ENCODE results near the gene OSGEP.

The OSGEP gene

DNA sequence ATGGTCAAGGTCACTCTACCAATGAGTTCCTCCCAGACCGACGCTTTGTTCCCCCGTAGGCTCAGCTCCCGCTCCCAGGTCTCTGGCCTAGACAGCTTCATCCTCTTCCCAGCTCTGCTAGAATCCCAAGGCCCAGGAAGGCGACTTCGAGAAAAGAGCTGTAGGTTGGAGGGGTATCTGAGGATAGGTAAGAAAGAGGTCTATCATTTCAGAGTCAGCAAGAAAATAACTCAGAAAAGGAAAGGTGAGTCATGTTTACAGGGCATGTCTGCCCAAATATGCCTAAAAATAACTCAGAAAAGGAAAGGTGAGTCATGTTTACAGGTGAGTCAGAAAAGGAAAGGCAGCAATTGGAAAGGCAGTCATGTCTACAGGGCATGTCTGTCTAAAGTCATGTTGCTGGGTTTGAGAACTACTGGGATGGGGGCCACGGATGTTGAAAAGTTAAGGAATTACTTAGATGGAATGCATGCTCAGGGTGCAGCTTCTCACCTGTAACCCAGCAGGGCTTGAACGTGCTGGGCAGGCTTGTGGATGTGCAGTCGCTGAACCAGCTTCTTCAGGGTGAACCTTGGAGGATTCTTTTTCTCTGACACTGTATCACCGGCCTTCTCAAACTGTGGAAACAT, 53.5 kb downstream of the OSGEP start:
- Histone ChIP-seq H2AFZ (ENCODE audit: low read length) (no peak overlapping the region), H3K36me3 (ENCODE audit: insufficient read depth, low read length) (peaks cover 49% of the 10 kb centered on the region), H3K4me2 (ENCODE audit: low read length) (no peak overlapping the region), H3K27me3 (ENCODE audit: insufficient read depth, low read length) (no peaks in the 10 kb centered on the region), H3K79me2 (ENCODE audit: insufficient read depth, low read length) (no peaks in the 10 kb centered on the region), H3K9me3 (ENCODE audit: low read length) (no peaks in the 10 kb centered on the region), H3F3A (ENCODE audit: insufficient read depth, low read length) (no peaks in the 10 kb centered on the region), H3K9me2 (ENCODE audit: low read depth, low read length) (no peaks in the 10 kb centered on the region), H3K4me1 (ENCODE audit: insufficient read depth, low read length, severe bottlenecking) (no peaks in the 10 kb centered on the region), H4K20me1 (ENCODE audit: insufficient read depth, low read length) (no peaks in the 10 kb centered on the region), H3K9ac (ENCODE audit: low read length) (no peak overlapping the region), H3K27ac (ENCODE audit: low read depth, low read length, poor library complexity, severe bottlenecking) (no peak overlapping the region), H3K4me3 (ENCODE audit: low read depth, low read length, poor library complexity, severe bottlenecking) (no peak overlapping the region)
- TF ChIP-seq EZH2 (IDR thresholded peaks at IDR 0.05; ENCODE audit: borderline replicate concordance, low read length), result no peak
- no peak for TF ChIP-seq CTCF (IDR thresholded peaks at IDR 0.05; ENCODE audit: low read length)

GRCh38 chr14:20400589-20400964, 54.0 kb downstream of the OSGEP start:
- TF ChIP-seq CTCF (IDR thresholded peaks at IDR 0.05; ENCODE audit: low read length), result no peak
- no peak for TF ChIP-seq EZH2 (IDR thresholded peaks at IDR 0.05; ENCODE audit: borderline replicate concordance, low read length)
- Histone ChIP-seq H3K27ac (ENCODE audit: low read depth, low read length, poor library complexity, severe bottlenecking) (no peak overlapping the region), H3K9me2 (ENCODE audit: low read depth, low read length) (no peaks in the 10 kb centered on the region), H4K20me1 (ENCODE audit: insufficient read depth, low read length) (no peaks in the 10 kb centered on the region), H2AFZ (ENCODE audit: low read length) (no peak overlapping the region), H3F3A (ENCODE audit: insufficient read depth, low read length) (no peaks in the 10 kb centered on the region), H3K36me3 (ENCODE audit: insufficient read depth, low read length) (peaks cover 49% of the 10 kb centered on the region), H3K4me1 (ENCODE audit: insufficient read depth, low read length, severe bottlenecking) (no peaks in the 10 kb centered on the region), H3K4me2 (ENCODE audit: low read length) (no peak overlapping the region), H3K79me2 (ENCODE audit: insufficient read depth, low read length) (no peaks in the 10 kb centered on the region), H3K9me3 (ENCODE audit: low read length) (no peaks in the 10 kb centered on the region), H3K9ac (ENCODE audit: low read length) (no peak overlapping the region), H3K27me3 (ENCODE audit: insufficient read depth, low read length) (no peaks in the 10 kb centered on the region), H3K4me3 (ENCODE audit: low read depth, low read length, poor library complexity, severe bottlenecking) (no peak overlapping the region)

DNA sequence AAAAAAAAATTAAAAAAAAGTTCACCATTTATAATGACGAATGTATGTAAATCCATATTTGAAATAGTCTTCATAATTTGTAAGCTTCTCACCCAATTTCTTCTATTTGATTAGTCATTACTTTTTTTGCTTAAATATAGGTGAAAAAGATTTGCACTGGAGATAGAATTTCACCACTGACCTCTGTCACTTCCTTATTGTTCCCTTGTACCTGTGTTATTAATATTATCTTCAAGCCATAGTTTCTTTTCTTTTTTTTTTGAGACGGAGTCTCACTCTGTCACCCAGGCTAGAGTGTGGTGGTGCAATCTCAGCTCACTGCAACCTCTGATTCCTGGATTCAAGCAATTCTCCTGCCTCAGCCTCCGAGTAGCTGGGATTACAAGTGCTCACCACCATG, 57.1 kb downstream of the OSGEP start:
- Histone ChIP-seq H3K4me1 (ENCODE audit: insufficient read depth, low read length, severe bottlenecking) (no peaks in the 10 kb centered on the region), H3K9ac (ENCODE audit: low read length) (no peak overlapping the region), H3F3A (ENCODE audit: insufficient read depth, low read length) (no peaks in the 10 kb centered on the region), H3K9me3 (ENCODE audit: low read length) (no peaks in the 10 kb centered on the region), H3K4me3 (ENCODE audit: low read depth, low read length, poor library complexity, severe bottlenecking) (no peak overlapping the region), H4K20me1 (ENCODE audit: insufficient read depth, low read length) (no peaks in the 10 kb centered on the region), H3K9me2 (ENCODE audit: low read depth, low read length) (no peaks in the 10 kb centered on the region), H2AFZ (ENCODE audit: low read length) (no peak overlapping the region), H3K27ac (ENCODE audit: low read depth, low read length, poor library complexity, severe bottlenecking) (no peak overlapping the region), H3K36me3 (ENCODE audit: insufficient read depth, low read length) (peaks cover 47% of the 10 kb centered on the region), H3K4me2 (ENCODE audit: low read length) (no peak overlapping the region), H3K79me2 (ENCODE audit: insufficient read depth, low read length) (no peaks in the 10 kb centered on the region), H3K27me3 (ENCODE audit: insufficient read depth, low read length) (no peaks in the 10 kb centered on the region)
- no peak for TF ChIP-seq CTCF (IDR thresholded peaks at IDR 0.05; ENCODE audit: low read length)
